ENCODE measurements around the gene GAN. TPM values are rescaled to one million over a fixed set of nuclear protein-coding genes. Genes with fewer than 3 reads are reported as not detected.
"Not testable (repeated sequence)": the region's sequence is repeated elsewhere in the genome, so short reads cannot be mapped to it uniquely, and the experiment has no call there.

GAN gene
- total RNA-seq, 1 donor from 2014 or later, result 25.5 TPM

- Mint-ChIP-seq H3K4me1 (no peaks in the 10 kb centered on the region), H3K9me3 (peaks cover 20% of the 10 kb centered on the region), H3K27me3 (ENCODE audit: insufficient read depth, low read depth) (peaks cover 2% of the 10 kb centered on the region), H3K4me3 (no peak overlapping the region), H3K36me3 (peaks cover 27% of the 10 kb centered on the region), H3K27ac (no peak overlapping the region)
- no peak for DNase-seq (ENCODE audit: low spot score)
- Histone ChIP-seq H2AFZ (replicated peaks) (no peak overlapping the region), H3K27ac (no peak overlapping the region), H3K36me3 (no peaks in the 10 kb centered on the region), H3K4me3 (no peak overlapping the region), H3F3A (ENCODE audit: low read depth) (no peaks in the 10 kb centered on the region), H3K9me3 (ENCODE audit: low read depth) (no peaks in the 10 kb centered on the region), H3K4me1 (no peaks in the 10 kb centered on the region), H3K9ac (no peak overlapping the region), H4K20me1 (ENCODE audit: low read depth) (peaks cover 4% of the 10 kb centered on the region), H3K4me2 (no peak overlapping the region), H3K79me2 (ENCODE audit: low read depth) (peaks cover 36% of the 10 kb centered on the region), H3K27me3 (no peaks in the 10 kb centered on the region)
- TF ChIP-seq EZH2phosphoT487 (IDR thresholded peaks at IDR 0.05), result no peak
Observed at GRCh38 chr16:81335669-81336068, 20.9 kb downstream of the GAN start.

DNA sequence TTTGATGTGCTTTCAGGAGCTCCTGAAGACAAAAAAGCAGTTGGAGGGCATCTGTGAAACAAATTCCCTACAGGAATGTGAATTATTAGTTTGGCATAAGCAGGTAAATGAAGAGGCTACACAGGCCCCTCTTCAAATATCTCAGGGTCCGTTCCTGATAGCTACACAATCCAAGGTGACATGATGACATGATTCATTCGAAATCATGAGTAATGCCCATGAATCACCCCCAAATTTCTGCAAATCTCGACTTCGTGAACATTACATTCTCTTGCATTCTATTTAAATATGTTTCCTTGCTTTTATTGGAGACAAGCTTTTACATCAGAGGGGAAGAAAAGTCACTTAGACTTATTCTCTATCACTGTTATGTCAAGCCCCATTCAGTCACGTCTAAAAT, 22.3 kb downstream of the GAN start:
- no peak for DNase-seq (ENCODE audit: low spot score)
- Histone ChIP-seq H3K9ac (no peak overlapping the region), H3K4me3 (no peak overlapping the region), H3F3A (ENCODE audit: low read depth) (no peaks in the 10 kb centered on the region), H3K79me2 (ENCODE audit: low read depth) (peaks cover 32% of the 10 kb centered on the region), H4K20me1 (ENCODE audit: low read depth) (peaks cover 4% of the 10 kb centered on the region), H3K27ac (no peak overlapping the region), H3K9me3 (ENCODE audit: low read depth) (no peaks in the 10 kb centered on the region), H3K36me3 (no peaks in the 10 kb centered on the region), H3K4me2 (no peak overlapping the region), H3K27me3 (no peaks in the 10 kb centered on the region), H3K4me1 (no peaks in the 10 kb centered on the region), H2AFZ (replicated peaks) (no peak overlapping the region)
- Mint-ChIP-seq H3K4me3 (no peak overlapping the region), H3K36me3 (peaks cover 25% of the 10 kb centered on the region), H3K27ac (no peak overlapping the region), H3K9me3 (peaks cover 29% of the 10 kb centered on the region), H3K4me1 (no peaks in the 10 kb centered on the region), H3K27me3 (ENCODE audit: insufficient read depth, low read depth) (peaks cover 2% of the 10 kb centered on the region)
- TF ChIP-seq EZH2 (IDR thresholded peaks at IDR 0.05) (no peak), CTCF (IDR thresholded peaks at IDR 0.05) (no peak), EZH2phosphoT487 (IDR thresholded peaks at IDR 0.05) (no peak)

- H3K36me3 ChIP-seq; H3F3A ChIP-seq (ENCODE audit: low read depth); H3K4me3 Mint-ChIP-seq; H3K27ac Mint-ChIP-seq; H3K27me3 Mint-ChIP-seq (ENCODE audit: insufficient read depth, low read depth); H3K27me3 ChIP-seq; DNase-seq (ENCODE audit: low spot score); H3K4me3 ChIP-seq; H3K4me2 ChIP-seq; H3K9ac ChIP-seq; H3K9me3 ChIP-seq (ENCODE audit: low read depth); H2AFZ ChIP-seq (replicated peaks); H3K4me1 ChIP-seq; H3K4me1 Mint-ChIP-seq; H3K27ac ChIP-seq; H4K20me1 ChIP-seq (ENCODE audit: low read depth): not testable (repeated sequence)
- Mint-ChIP-seq H3K36me3 (peaks cover 18% of the 10 kb centered on the region), H3K9me3 (peaks cover 73% of the 10 kb centered on the region)
- H3K79me2 ChIP-seq (ENCODE audit: low read depth), result peaks cover 20% of the 10 kb centered on the region
Observed at GRCh38 chr16:81345172-81345571, 30.4 kb downstream of the GAN start.

DNA sequence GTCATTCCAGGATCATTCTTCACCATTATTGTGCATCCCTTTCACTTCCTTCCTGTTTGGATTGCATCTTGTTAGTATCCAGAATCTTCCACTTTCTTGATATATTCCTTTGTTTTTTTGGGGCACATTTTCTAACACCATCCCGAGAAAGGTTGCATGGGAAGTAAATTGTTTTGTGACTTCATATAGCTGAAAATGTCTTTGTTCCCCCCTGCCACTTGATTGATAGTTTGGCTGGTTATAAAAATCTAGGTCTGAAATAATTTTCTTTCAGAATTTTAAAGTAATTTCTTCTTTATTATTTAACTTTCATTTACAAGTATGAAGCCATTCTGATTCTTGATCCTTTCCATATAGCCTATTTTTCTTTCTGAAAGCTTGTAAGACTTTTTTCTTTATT, 32.7 kb downstream of the GAN start:
- H3K9ac ChIP-seq, result no peak overlapping the region
- peaks cover 4% of the 10 kb centered on the region for H3K36me3 ChIP-seq
- no peaks in the 10 kb centered on the region for H3K4me1 ChIP-seq
- H3K4me3 ChIP-seq, result no peak overlapping the region
- no peak overlapping the region for H3K4me2 ChIP-seq
- H3F3A ChIP-seq (ENCODE audit: low read depth), result no peaks in the 10 kb centered on the region
- Mint-ChIP-seq H3K36me3 (peaks cover 25% of the 10 kb centered on the region), H3K9me3 (peaks cover 59% of the 10 kb centered on the region), H3K4me3 (no peak overlapping the region), H3K27me3 (ENCODE audit: insufficient read depth, low read depth) (no peaks in the 10 kb centered on the region), H3K4me1 (no peaks in the 10 kb centered on the region), H3K27ac (no peak overlapping the region)
- no peak for DNase-seq (ENCODE audit: low spot score)
- TF ChIP-seq EZH2 (IDR thresholded peaks at IDR 0.05) (no peak), EZH2phosphoT487 (IDR thresholded peaks at IDR 0.05) (no peak), CTCF (IDR thresholded peaks at IDR 0.05) (no peak)
- no peak overlapping the region for H3K27ac ChIP-seq
- H3K79me2 ChIP-seq (ENCODE audit: low read depth), result peaks cover 20% of the 10 kb centered on the region
- no peaks in the 10 kb centered on the region for H3K27me3 ChIP-seq
- H3K9me3 ChIP-seq (ENCODE audit: low read depth), result peaks cover 6% of the 10 kb centered on the region
- no peak overlapping the region for H2AFZ ChIP-seq (replicated peaks)
- no peaks in the 10 kb centered on the region for H4K20me1 ChIP-seq (ENCODE audit: low read depth)
